CD4-positive, alpha-beta T cell treated with Interleukin-1 beta for 1 hour (primary cell): ENCODE results near the gene TTC7B.
"Not testable (repeated sequence)": the region's sequence is repeated elsewhere in the genome, so short reads cannot be mapped to it uniquely, and the experiment has no call there.

Experiments
- DNase-seq, 2 donors: peaks; one replicate each; pipeline ENCODE4 v3.0.0-alpha.2; 2020 to 2022

TTC7B gene, protein sequence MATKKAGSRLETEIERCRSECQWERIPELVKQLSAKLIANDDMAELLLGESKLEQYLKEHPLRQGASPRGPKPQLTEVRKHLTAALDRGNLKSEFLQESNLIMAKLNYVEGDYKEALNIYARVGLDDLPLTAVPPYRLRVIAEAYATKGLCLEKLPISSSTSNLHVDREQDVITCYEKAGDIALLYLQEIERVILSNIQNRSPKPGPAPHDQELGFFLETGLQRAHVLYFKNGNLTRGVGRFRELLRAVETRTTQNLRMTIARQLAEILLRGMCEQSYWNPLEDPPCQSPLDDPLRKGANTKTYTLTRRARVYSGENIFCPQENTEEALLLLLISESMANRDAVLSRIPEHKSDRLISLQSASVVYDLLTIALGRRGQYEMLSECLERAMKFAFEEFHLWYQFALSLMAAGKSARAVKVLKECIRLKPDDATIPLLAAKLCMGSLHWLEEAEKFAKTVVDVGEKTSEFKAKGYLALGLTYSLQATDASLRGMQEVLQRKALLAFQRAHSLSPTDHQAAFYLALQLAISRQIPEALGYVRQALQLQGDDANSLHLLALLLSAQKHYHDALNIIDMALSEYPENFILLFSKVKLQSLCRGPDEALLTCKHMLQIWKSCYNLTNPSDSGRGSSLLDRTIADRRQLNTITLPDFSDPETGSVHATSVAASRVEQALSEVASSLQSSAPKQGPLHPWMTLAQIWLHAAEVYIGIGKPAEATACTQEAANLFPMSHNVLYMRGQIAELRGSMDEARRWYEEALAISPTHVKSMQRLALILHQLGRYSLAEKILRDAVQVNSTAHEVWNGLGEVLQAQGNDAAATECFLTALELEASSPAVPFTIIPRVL

GRCh38 chr14:90815822-90816662 is at the start of gene TTC7B:
Gene TTC7B (minus strand): TSS chr14:90816430. CDS start chr14:90816295, 135 bp downstream.
- DNase-seq: peak; percentile 25 to 31

- no peak for DNase-seq
These were observed 48.5 kb upstream of the TTC7B start for GRCh38 chr14:90864741-90865140.

DNA sequence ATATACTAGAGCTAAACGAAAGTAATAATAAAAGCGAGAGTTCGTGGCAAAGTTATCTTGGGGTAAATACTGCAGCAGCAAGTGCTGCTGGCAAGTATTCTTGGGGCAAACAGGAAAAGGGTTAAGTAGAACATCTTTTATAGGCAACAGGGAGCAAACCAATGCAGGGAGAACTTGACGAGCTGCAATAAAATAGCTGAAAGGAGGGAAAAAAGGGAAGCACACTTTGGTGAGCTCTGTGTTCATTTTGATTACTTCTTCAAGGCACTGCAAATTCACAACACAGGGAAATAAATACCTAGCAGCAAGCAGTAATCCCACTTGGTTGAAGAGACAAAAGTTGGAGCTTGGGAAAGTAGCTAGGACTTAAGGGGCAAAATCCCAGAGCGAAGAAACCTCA is 42.3 kb upstream of the TTC7B start:
- no peak for DNase-seq

DNA sequence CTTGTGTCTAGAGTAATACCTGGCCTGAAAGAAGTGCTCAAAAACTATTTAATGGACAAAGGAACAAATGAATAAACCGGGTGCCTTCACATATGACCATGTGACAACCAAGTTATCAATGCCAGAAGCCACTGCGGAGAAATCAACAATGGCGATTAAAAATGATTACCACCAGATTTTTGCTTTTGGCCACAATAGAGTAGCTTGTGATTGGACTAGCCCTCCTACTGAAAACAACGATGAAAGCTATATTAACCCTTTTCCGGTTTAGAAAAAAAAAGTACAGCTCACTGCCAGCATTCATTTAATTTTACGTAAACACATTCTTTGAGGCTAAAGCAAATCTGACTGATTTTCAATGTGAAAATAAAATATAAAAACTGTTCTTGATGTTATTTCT is 41.6 kb upstream of the TTC7B start:
- no peak for DNase-seq

- DNase-seq: not testable (repeated sequence)
These were observed 39.9 kb upstream of the TTC7B start for GRCh38 chr14:90856115-90856514.

GRCh38 chr14:90853116-90853515 is 36.9 kb upstream of the TTC7B start:
- DNase-seq: no peak

DNA sequence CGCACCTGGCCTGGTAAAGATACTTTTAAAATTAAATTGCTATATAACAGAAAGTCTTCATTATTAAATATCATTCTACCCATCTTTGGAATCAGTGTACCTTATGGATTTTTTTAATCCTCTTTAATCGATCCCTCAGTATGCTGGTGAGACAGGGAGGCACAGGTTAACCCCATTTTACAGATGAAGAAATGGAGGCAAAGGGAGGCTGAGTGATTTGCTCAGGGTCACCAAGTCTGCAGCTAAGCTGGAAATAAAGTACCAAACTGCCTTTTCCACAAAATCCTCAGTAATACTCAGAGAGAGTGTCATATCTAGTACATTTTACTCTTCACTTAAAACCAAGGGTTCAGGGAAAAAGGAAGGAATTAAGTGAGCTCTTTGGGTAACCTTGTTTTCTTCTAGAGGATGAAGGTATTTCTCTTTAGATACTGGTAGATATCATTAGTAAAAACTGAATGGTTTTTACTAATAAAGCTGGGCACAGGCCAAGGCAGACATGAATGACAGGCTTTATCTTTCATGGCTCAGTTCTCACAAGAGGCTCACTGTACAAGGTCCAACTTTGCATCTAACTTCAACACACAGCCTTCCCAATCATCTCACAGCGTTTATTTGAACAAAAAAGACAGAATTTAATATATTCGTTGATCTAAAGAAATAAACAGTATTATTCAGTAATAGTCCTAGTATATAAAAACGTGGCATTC is 35.3 kb upstream of the TTC7B start:
- no peak for DNase-seq

GRCh38 chr14:90850487-90850886 is 34.3 kb upstream of the TTC7B start:
- no peak for DNase-seq

GRCh38 chr14:90849787-90850444 is 33.7 kb upstream of the TTC7B start:
- DNase-seq: no peak

DNA sequence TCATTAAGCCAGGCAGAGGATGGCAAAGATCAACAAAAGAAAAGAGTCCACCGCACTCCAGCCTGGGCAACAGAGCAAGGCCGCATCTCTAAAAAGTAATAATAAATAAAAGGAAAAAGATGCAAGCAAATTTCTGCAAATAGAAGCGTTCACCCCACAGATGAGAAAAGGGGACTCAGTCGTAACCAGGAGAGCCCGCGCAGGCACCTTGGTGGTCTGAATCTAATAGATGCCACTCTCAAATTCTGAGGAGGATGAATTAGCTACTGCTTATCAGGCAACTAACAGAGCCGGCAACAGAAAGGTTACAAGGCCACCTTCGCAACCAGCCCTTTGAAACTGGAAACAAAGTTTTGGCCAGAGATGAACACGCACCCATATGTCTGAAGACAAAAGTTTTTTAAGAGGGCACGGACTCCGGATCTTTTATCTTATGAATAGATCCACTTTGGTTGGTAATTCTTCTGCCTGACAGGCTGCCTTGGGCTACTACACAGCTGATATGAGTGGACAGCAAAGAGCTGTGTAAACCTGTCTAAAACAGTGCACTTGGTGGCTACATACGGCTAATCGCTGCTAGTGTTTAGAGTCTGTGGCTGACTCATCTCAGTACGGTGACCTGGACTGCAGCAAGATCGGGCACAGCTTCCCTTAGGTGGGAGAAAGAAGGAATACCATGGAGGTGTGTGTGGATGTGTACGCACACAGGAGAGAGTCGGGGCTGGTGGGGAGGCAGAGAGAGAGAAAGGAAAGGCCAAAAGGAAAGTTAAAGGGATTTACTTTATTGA is 32.9 kb upstream of the TTC7B start:
- DNase-seq: no peak

GRCh38 chr14:90846511-90846910 is 30.3 kb upstream of the TTC7B start:
- DNase-seq: no peak

GRCh38 chr14:90844321-90844720 is 28.1 kb upstream of the TTC7B start:
- DNase-seq: no peak

- no peak for DNase-seq
These were observed 26.5 kb upstream of the TTC7B start for GRCh38 chr14:90842726-90843125.

- not testable (repeated sequence) for DNase-seq
These were observed 24.4 kb upstream of the TTC7B start for GRCh38 chr14:90840667-90841066.

DNA sequence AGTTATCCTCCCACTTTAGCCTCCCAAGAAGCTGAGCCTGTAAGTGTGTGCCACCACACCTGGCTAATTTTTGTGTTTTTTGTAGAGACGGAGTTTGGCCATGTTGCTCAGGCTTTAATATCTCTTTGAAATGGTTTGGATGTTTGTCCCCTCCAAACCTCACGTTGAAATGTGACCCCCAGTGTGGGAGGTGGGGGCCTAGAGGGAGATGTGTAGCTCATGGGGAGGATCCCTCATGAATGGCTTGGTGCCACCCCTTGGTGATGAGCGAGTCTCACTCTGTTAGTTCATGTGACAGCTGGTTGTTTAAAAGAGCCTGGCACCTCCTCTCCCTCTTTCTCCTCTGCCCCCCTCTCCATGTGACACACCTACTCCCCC is 23.6 kb upstream of the TTC7B start:
- no peak for DNase-seq

- DNase-seq: no peak
These were observed 23.0 kb upstream of the TTC7B start for GRCh38 chr14:90839024-90839888.

GRCh38 chr14:90838531-90838930 is 22.3 kb upstream of the TTC7B start:
- DNase-seq: not testable (repeated sequence)

DNA sequence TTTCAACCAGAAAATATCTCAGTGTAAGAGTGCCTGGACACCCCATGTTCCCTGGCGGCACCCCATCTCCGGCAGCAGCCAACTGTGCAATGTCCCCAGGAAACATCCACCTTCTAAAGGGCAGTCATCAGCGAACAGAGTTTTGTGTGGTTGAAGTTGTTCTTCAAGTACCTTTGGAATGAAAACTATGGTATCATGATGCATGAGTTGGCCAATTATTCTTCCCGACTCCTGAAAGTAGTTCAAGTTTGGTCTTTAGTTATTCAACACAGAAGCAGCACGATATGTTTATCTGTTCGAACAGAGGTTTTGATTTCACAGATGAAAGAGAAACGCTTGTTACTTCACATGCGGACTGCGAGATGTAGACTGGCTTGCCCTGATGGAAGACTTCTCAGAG is 21.1 kb upstream of the TTC7B start:
- no peak for DNase-seq

- no peak for DNase-seq
These were observed 20.4 kb upstream of the TTC7B start for GRCh38 chr14:90836692-90837063.

GRCh38 chr14:90831821-90832220 is 15.6 kb upstream of the TTC7B start:
- no peak for DNase-seq
